HepG2 (cell line): ENCODE measurements around the gene TCN1. TPM values are rescaled to one million over a fixed set of nuclear protein-coding genes. Genes with fewer than 3 reads are reported as not detected.
"Not testable (repeated sequence)": the region's sequence is repeated elsewhere in the genome, so short reads cannot be mapped to it uniquely, and the experiment has no call there.

Source experiments
- ATAC-seq: fragments of 200-7000 bp; cut with Tn5 transposase; 3 replicates; pipeline ENCODE4 v1.9.1; 2020; ENCODE audit warnings: mild to moderate bottlenecking, moderate library complexity
- Bru-seq: library from RNA; stranded (reverse); fragments of 400-500 nt; gene quantifications from one replicate; lab custom pipeline; 2021; lab: Mats Ljungman, UMichigan
- BruChase-seq, 2 experiments: library from RNA; stranded (reverse); fragments of 400-500 nt; gene quantifications; one replicate each; lab custom pipeline; 2021; lab: Mats Ljungman, UMichigan
- BruUV-seq: library from RNA; stranded (reverse); fragments of 400-500 nt; replicated peaks from 2 replicates; lab custom pipeline; 2021; lab: Mats Ljungman, UMichigan
- CTCF ChIA-PET: fragments of 300-600 bp; formaldehyde crosslinking; extraction: SDS; loops from one replicate; lab custom pipeline; 2021; ENCODE audit warnings: low total read pairs, inconsistent platforms, low intra/inter-chr PET ratio; lab: Yijun Ruan, JAX
- POLR2A ChIA-PET: fragments of 350-600 bp; sonication (Branson Sonifier 250); formaldehyde crosslinking; loops from one replicate; lab custom pipeline; 2020; ENCODE audit warnings: antibody characterized with exemption, inconsistent platforms; lab: Yijun Ruan, JAX
- DNase-seq: peaks from one replicate; pipeline ENCODE4 v3.0.0-alpha.2; 2015; ENCODE audit warnings: low spot score
- FAIRE-seq: peaks from 3 replicates; lab custom pipeline; 2011; peaks lifted over from hg19 to GRCh38; lab: Jason Lieb, UNC
- H2AFZ ChIP-seq: one replicate; pipeline ENCODE4 v1.6.1; 2011; ENCODE audit warnings: low read length, inconsistent platforms
- H3K27ac ChIP-seq: fragments of 300-600 bp; 3 replicates; pipeline ENCODE4 v1.8.0; 2011; ENCODE audit warnings: mixed run types, mild to moderate bottlenecking, mixed read lengths, low read length, inconsistent platforms; ENCODE audit not compliant: insufficient read depth; ENCODE audit errors: extremely low read length
- H3K27me3 ChIP-seq, 2 experiments: fragments of 200-600 bp in 1 of 2; 2 replicates in 1 of 2; 3 replicates in 1 of 2; pipeline versions ENCODE4 v1.6.0 to v1.8.0; 2011; ENCODE audit warnings: low read length in 2 of 2, mild to moderate bottlenecking in 2 of 2, moderate library complexity in 2 of 2, inconsistent platforms in 1 of 2; ENCODE audit not compliant: insufficient read depth in 2 of 2, control insufficient read depth in 1 of 2
- H3K36me3 ChIP-seq, 2 experiments: fragments of 200-600 bp in 1 of 2; replicated peaks in 1 of 2; 2 replicates in 1 of 2; 3 replicates in 1 of 2; pipeline versions ENCODE4 v1.5.1 to v1.8.0; 2011; ENCODE audit warnings: low read length in 2 of 2, inconsistent platforms in 1 of 2; ENCODE audit not compliant: insufficient read depth in 2 of 2, control insufficient read depth in 1 of 2
- H3K4me1 ChIP-seq: 2 replicates; pipeline ENCODE4 v1.5.1; 2012; ENCODE audit warnings: low read length, inconsistent platforms; ENCODE audit not compliant: insufficient read depth
- H3K4me2 ChIP-seq: 2 replicates; pipeline ENCODE4 v1.6.0; 2011; ENCODE audit warnings: low read depth, low read length, inconsistent platforms
- H3K4me3 ChIP-seq, 3 experiments: fragments of 200-600 bp in 1 of 3; sonication (generic), shearing (Covaris generic) in 1 of 3; replicated peaks in 1 of 3; 2 replicates each; pipeline ENCODE4 v1.5.1; 2011 to 2016; ENCODE audit warnings: low read length in 3 of 3, inconsistent platforms in 2 of 3, low read depth in 2 of 3, mild to moderate bottlenecking in 2 of 3, control low read depth in 1 of 3, mixed read lengths in 1 of 3; ENCODE audit not compliant: insufficient read depth in 1 of 3
- H3K79me2 ChIP-seq: one replicate; pipeline ENCODE4 v1.6.1; 2011; ENCODE audit warnings: low read length, inconsistent platforms; ENCODE audit not compliant: insufficient read depth
- H3K9ac ChIP-seq: 2 replicates; pipeline ENCODE4 v1.6.0; 2011; ENCODE audit warnings: mild to moderate bottlenecking, low read depth, low read length, inconsistent platforms; ENCODE audit not compliant: insufficient read depth
- H3K9me3 ChIP-seq: 2 replicates; pipeline ENCODE4 v1.5.1; 2012; ENCODE audit warnings: mild to moderate bottlenecking, low read length
- H4K20me1 ChIP-seq: 2 replicates; pipeline ENCODE4 v1.6.0; 2011; ENCODE audit warnings: inconsistent platforms, mild to moderate bottlenecking, low read length, moderate library complexity; ENCODE audit not compliant: insufficient read depth
- CEBPB ChIP-seq: IDR thresholded peaks from 2 replicates; pipeline ENCODE4 v1.6.1; 2011; ENCODE audit warnings: low read depth, low read length, improper control_type of control experiment, borderline replicate concordance
- KAT2B ChIP-seq: fragments of 150-350 bp; IDR thresholded peaks from 2 replicates; pipeline ENCODE4 v1.6.1; 2014; ENCODE audit warnings: low read depth, low read length, borderline replicate concordance
- MAFK ChIP-seq, 2 experiments: IDR thresholded peaks in 1 of 2; conservative IDR thresholded peaks in 1 of 2; 2 replicates each; pipeline ENCODE4 v1.6.1; 2011; ENCODE audit warnings: improper control_type of control experiment in 2 of 2, low read length in 2 of 2
- NFKBIZ ChIP-seq: IDR thresholded peaks from 2 replicates; pipeline ENCODE4 v1.6.1; 2018; ENCODE audit warnings: missing genetic modification reagents, missing compliant biosample characterization
- RAD21 ChIP-seq: fragments of 450-650 bp; formaldehyde crosslinking; IDR thresholded peaks from 2 replicates; pipeline ENCODE4 v1.5.0; 2020; ENCODE audit warnings: mild to moderate bottlenecking
- ZNF253 ChIP-seq: sonication (generic); formaldehyde crosslinking; IDR thresholded peaks from 2 replicates; pipeline ENCODE4 v1.8.0; 2022; ENCODE audit warnings: mild to moderate bottlenecking, missing genetic modification reagents, borderline replicate concordance
- WGBS: methylation state at CpG from one replicate; pipeline ENCODE4 v1.1.6; 2017; ENCODE audit warnings: low lambda C conversion rate; 5-methylcytosine and 5-hydroxymethylcytosine counted together
- in situ Hi-C: cut with HindIII; loops from 2 replicates; pipeline ENCODE4 v1.10.0; 2017; ENCODE audit warnings: low pct_unique_long_range_greater_than_20kb; ENCODE audit not compliant: extremely low pct_ligation_motif_present
- intact Hi-C: fragments of 100-400 bp; cut with micrococcal nuclease; formaldehyde crosslinking; loops from one replicate; pipeline ENCODE4 v1.10.0; 2022; ENCODE audit not compliant: unreplicated experiment
- long read RNA-seq, 2 experiments: library from RNA in 1 of 2; library from polyadenylated mRNA in 1 of 2; stranded (forward) in 1 of 2; unstranded in 1 of 2; transcript quantifications; one replicate each; pipeline ENCODE4 v2.0.0, GENCODE V29; 2019 to 2022
- polyA minus RNA-seq, 3 experiments: library from RNA; depleted of rRNA, polyadenylated mRNA; stranded (reverse); fragments of >200 nt; gene quantifications; 2 replicates each; pipeline ENCODE4 v1.2.3, GENCODE V29; 2011; ENCODE audit warnings: low replicate concordance in 1 of 3
- polyA plus RNA-seq, 8 experiments: library from polyadenylated mRNA; depleted of rRNA in 3 of 8; stranded (reverse) in 7 of 8; unstranded in 1 of 8; fragments of >200 nt; fragmentation: Illumina TruSeq in 4 of 8; extraction: Trizol in 4 of 8; gene quantifications; 2 replicates each; pipeline versions ENCODE4 v1.2.1 to v1.2.3, GENCODE V29; 2011 to 2016; ENCODE audit warnings: low read depth in 4 of 8, missing spikeins in 1 of 8, mixed read lengths in 1 of 8; ENCODE audit not compliant: insufficient read depth in 1 of 8
- total RNA-seq, 5 experiments: library from RNA; depleted of rRNA; stranded (reverse); fragments of >200 nt; fragmentation: Illumina TruSeq; extraction: Trizol; gene quantifications; 2 replicates each; pipeline ENCODE4 v1.2.3, GENCODE V29; 2016; ENCODE audit warnings: low read depth in 1 of 5

Gene TCN1
- total RNA-seq (2016; rRNA removed; fragmentation: Illumina TruSeq; extraction: Trizol) = not detected in 2 replicates
- total RNA-seq (2016; cell fraction: cytosol; rRNA removed; fragmentation: Illumina TruSeq; extraction: Trizol; ENCODE audit: low read depth) = not detected in 2 replicates
- not detected in 2 replicates for total RNA-seq (2016; cell fraction: insoluble cytoplasmic fraction; rRNA removed; fragmentation: Illumina TruSeq; extraction: Trizol)
- total RNA-seq (2016; cell fraction: membrane; rRNA removed; fragmentation: Illumina TruSeq; extraction: Trizol) = not detected in 2 replicates
- not detected in 2 replicates for total RNA-seq (2016; cell fraction: nucleus; rRNA removed; fragmentation: Illumina TruSeq; extraction: Trizol)
- 0.05 TPM in 1 of 2 replicates, not detected in the other for polyA plus RNA-seq (2011; rRNA removed)
- polyA plus RNA-seq (2011; cell fraction: cytosol; rRNA removed) = not detected in 2 replicates
- not detected in 2 replicates for polyA plus RNA-seq (2011; cell fraction: nucleus; rRNA removed)
- polyA plus RNA-seq (2012) = not detected in 2 replicates
- not detected in 2 replicates for polyA plus RNA-seq (2016; cell fraction: cytosol; fragmentation: Illumina TruSeq; extraction: Trizol; ENCODE audit: low read depth)
- polyA plus RNA-seq (2016; cell fraction: insoluble cytoplasmic fraction; fragmentation: Illumina TruSeq; extraction: Trizol; ENCODE audit: low read depth) = not detected in 2 replicates
- not detected in 2 replicates for polyA plus RNA-seq (2016; cell fraction: membrane; fragmentation: Illumina TruSeq; extraction: Trizol; ENCODE audit: low read depth)
- polyA plus RNA-seq (2016; cell fraction: nucleus; fragmentation: Illumina TruSeq; extraction: Trizol; ENCODE audit: insufficient read depth, low read depth) = not detected in 2 replicates
- 0.80 TPM in 1 of 2 replicates, not detected in the other for polyA minus RNA-seq (2011; rRNA and poly(A)+ RNA removed; ENCODE audit: low replicate concordance)
- not detected in 2 replicates for polyA minus RNA-seq (2011; cell fraction: cytosol; rRNA and poly(A)+ RNA removed)
- not detected in 2 replicates for polyA minus RNA-seq (2011; cell fraction: nucleus; rRNA and poly(A)+ RNA removed)
- not detected for Bru-seq, nascent RNA
- not detected for BruChase-seq, experiment 1, labeled RNA remaining after a 6-hour chase
- BruChase-seq, experiment 2, labeled RNA remaining after a 2-hour chase = not detected
- long read RNA-seq, experiment 1 = 0 reads
- long read RNA-seq, experiment 2 = 0 reads

GRCh38 chr11:59866397-59866796 is at the start of gene TCN1:
Gene TCN1 (minus strand): TSS chr11:59866487. CDS start chr11:59866470, 17 bp downstream.
- H3K4me3 ChIP-seq = no peak within 1 kb of the TSS
- CTCF ChIA-PET = no interaction called here
- no peak within 1 kb of the TSS for H3K27ac ChIP-seq
- intact Hi-C loops (no loop called here), in situ Hi-C loops (no loop called here)
- 16% methylated on average over 3 of the region's 3 CpGs for WGBS
- H3K4me1 ChIP-seq = no peaks in the 10 kb centered on the region
- ATAC-seq (no peak), DNase-seq (no peak), FAIRE-seq (no peak)
- POLR2A ChIA-PET = no interaction called here
- no peaks in the 10 kb centered on the region for H3K79me2 ChIP-seq
- H4K20me1 ChIP-seq = no peaks in the 10 kb centered on the region
- TF ChIP-seq RAD21 (CRISPR knock-in tag) (no peak), ZNF253 (CRISPR knock-in tag) (no peak), NFKBIZ (no peak), CEBPB (peak; percentile 48; the same call in 1 of the 2 replicates), MAFK (conservative IDR thresholded peaks at IDR 0.05 in 1 of 2, IDR thresholded peaks at IDR 0.05 in 1 of 2; ENCODE audit: low read length in 2 of 2) (no peak), KAT2B (no peak)
- no peak within 1 kb of the TSS for H3K9ac ChIP-seq
- H3K27me3 ChIP-seq = no peaks in the 10 kb centered on the region
- no peak within 1 kb of the TSS for H2AFZ ChIP-seq
- no peaks in the 10 kb centered on the region for H3K36me3 ChIP-seq
- H3K9me3 ChIP-seq = no peaks in the 10 kb centered on the region
- no peak within 1 kb of the TSS for H3K4me2 ChIP-seq
- no TSS peak for BruUV-seq

DNA sequence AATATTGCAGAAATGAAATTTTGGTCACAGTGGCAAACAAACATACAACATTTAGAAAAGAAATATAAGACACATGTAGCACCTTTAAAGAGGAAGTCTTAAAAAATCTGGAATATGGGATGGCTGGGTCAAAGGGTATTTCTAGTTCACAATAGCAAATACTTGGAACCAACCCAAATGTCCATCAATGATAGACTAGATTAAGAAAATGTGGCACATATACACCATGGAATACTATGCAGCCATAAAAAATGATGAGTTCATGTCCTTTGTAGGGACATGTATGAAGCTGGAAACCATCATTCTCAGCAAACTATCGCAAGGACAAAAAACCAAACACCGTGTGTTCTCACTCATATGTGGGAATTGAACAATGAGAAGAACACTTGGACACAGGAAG is 37.3 kb upstream of the TCN1 start:
- H3K27me3 ChIP-seq, CTCF ChIA-PET, H3K4me1 ChIP-seq, BruUV-seq, H3K9ac ChIP-seq, H3K36me3 ChIP-seq, FAIRE-seq, ATAC-seq, POLR2A ChIA-PET, H3K27ac ChIP-seq, DNase-seq, H3K79me2 ChIP-seq, in situ Hi-C loops, intact Hi-C loops, H3K4me3 ChIP-seq, H3K9me3 ChIP-seq, H4K20me1 ChIP-seq, H2AFZ ChIP-seq, H3K4me2 ChIP-seq: not testable (repeated sequence)
- WGBS = 42% methylated on average over 2 of the region's 2 CpGs
